ENCODE data around the gene ERG28. TPM values are rescaled to one million over a fixed set of nuclear protein-coding genes. Genes with fewer than 3 reads are reported as not detected.
A peak's percentile ranks its signal among the peaks of the same experiment; 100 is the strongest.

The ERG28 gene
- total RNA-seq, 4 donors from 2014 or later, result 0.26 to 11.2 (median 4.2) TPM

DNA sequence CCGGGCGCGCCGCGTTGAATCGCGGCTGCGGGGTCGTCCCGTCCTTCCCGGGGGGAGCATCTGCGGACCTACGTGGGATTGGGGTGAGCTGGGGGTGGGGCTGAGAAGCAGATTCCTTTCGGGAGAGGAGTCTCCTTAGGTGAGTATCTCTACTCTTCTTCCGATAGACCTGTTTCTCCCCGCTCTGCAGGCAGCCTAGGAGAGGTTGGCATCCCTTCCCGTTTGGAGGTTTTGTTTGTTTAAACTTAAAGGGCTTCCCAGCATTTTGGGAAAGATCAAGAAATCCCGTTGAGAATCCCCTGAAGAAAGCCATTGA lies 781 bp upstream of the ERG28 start:
- H3K27me3 ChIP-seq, result no peaks in the 10 kb centered on the region
- H3K36me3 ChIP-seq, result no peaks in the 10 kb centered on the region
- TF ChIP-seq, protein P1, sequence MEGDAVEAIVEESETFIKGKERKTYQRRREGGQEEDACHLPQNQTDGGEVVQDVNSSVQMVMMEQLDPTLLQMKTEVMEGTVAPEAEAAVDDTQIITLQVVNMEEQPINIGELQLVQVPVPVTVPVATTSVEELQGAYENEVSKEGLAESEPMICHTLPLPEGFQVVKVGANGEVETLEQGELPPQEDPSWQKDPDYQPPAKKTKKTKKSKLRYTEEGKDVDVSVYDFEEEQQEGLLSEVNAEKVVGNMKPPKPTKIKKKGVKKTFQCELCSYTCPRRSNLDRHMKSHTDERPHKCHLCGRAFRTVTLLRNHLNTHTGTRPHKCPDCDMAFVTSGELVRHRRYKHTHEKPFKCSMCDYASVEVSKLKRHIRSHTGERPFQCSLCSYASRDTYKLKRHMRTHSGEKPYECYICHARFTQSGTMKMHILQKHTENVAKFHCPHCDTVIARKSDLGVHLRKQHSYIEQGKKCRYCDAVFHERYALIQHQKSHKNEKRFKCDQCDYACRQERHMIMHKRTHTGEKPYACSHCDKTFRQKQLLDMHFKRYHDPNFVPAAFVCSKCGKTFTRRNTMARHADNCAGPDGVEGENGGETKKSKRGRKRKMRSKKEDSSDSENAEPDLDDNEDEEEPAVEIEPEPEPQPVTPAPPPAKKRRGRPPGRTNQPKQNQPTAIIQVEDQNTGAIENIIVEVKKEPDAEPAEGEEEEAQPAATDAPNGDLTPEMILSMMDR (IDR thresholded peaks at IDR 0.05), result no peak
- TF ChIP-seq POLR2A (IDR thresholded peaks at IDR 0.05), result peak in 1 of 2 donors; percentile 4
- DNase-seq, result no peak
- no peaks in the 10 kb centered on the region for H3K9me3 ChIP-seq
- intact Hi-C loops (cut with DNase I; ENCODE audit: low total_unique reads), result no loop called here
- no peaks in the 10 kb centered on the region for H3K4me1 ChIP-seq
- peak overlapping the region; percentile 82 to 98 for H3K4me3 ChIP-seq
- peak overlapping the region; percentile 86 to 90 for H3K27ac ChIP-seq

DNA sequence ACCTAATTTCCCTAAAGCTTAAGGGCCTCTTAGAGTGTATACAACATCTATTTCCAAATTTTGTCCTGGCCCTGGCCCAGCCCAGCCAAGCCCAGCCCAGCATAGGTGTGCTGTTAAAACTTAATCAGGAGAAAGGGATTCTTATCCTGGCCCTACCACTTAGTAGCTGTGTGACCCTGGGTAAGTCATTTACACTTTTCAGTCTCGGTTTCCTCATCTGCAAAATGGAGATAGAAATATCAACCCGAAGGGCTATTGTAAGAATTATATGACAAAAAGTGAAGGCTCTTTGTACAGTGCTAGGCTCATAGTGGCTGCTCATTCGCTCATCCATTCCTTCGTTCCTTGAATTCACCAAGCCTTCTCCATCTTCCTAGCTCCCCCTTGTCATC lies 442 bp downstream of the ERG28 start:
- TF ChIP-seq POLR2A (IDR thresholded peaks at IDR 0.05), result no peak
- TF ChIP-seq, protein P1 (IDR thresholded peaks at IDR 0.05), result no peak
- H3K27me3 ChIP-seq, result no peaks in the 10 kb centered on the region
- DNase-seq, result no peak
- intact Hi-C loops (cut with DNase I; ENCODE audit: low total_unique reads), result no loop called here
- no peaks in the 10 kb centered on the region for H3K4me1 ChIP-seq
- peak overlapping the region; percentile 82 to 98 for H3K4me3 ChIP-seq
- H3K36me3 ChIP-seq, result no peaks in the 10 kb centered on the region
- H3K9me3 ChIP-seq, result no peaks in the 10 kb centered on the region
- peak overlapping the region; percentile 86 to 90 for H3K27ac ChIP-seq

DNA sequence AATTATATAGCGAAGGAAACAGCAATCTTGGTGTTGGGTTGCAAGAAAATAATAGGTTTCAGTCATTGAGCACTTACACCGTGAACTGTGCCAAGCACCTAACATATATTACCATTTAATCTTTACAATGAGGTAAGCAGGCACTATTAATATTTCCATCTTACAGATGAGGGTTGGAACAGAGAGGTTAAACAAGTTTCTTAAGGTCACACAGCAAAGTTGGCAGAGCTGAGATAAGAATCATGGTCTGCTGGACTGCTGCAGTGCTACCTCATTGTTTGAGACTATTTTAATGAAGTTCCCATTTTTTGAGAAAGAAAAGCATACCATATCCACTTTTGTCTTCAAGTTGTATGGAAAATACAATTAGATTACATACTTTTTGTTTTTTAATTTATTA lies 1.7 kb downstream of the ERG28 start:
- DNase-seq, result no peak
- TF ChIP-seq, protein P1 (IDR thresholded peaks at IDR 0.05), result no peak
- no peak for TF ChIP-seq POLR2A (IDR thresholded peaks at IDR 0.05)

DNA sequence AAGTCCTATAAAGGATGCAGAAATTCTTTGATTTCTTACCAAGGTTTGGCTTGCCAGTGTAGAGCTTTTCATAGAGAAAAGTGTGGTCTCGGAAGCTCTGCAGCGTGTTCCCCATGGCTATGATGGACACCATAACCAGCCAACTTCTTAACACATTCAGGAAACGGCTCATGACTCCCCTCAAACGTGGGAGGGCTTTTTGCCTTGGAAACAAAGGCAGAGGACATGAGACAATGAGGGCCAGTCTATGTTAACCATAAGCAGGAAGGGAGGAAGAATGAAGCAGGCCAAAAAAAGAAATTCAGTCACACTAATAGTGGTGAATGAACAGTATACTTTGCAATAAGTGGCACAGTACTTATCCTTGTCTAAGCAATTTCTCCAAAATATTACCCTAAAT lies 3.3 kb downstream of the ERG28 start:
- Histone ChIP-seq H3K27ac (no peak overlapping the region), H3K27me3 (no peaks in the 10 kb centered on the region), H3K9me3 (no peaks in the 10 kb centered on the region), H3K36me3 (no peaks in the 10 kb centered on the region), H3K4me1 (no peaks in the 10 kb centered on the region), H3K4me3 (no peak overlapping the region)
- DNase-seq, result no peak
- intact Hi-C loops (cut with DNase I; ENCODE audit: low total_unique reads), result no loop called here
- TF ChIP-seq, protein P1 (IDR thresholded peaks at IDR 0.05), result no peak
- TF ChIP-seq POLR2A (IDR thresholded peaks at IDR 0.05), result no peak

More for the DNA sequence above, 1.7 kb downstream of the ERG28 start:
- Histone ChIP-seq H3K9me3 (no peaks in the 10 kb centered on the region), H3K4me1 (no peaks in the 10 kb centered on the region), H3K4me3 (no peak overlapping the region), H3K36me3 (no peaks in the 10 kb centered on the region), H3K27ac (no peak overlapping the region), H3K27me3 (no peaks in the 10 kb centered on the region)
- intact Hi-C loops (cut with DNase I; ENCODE audit: low total_unique reads), result no loop called here

DNA sequence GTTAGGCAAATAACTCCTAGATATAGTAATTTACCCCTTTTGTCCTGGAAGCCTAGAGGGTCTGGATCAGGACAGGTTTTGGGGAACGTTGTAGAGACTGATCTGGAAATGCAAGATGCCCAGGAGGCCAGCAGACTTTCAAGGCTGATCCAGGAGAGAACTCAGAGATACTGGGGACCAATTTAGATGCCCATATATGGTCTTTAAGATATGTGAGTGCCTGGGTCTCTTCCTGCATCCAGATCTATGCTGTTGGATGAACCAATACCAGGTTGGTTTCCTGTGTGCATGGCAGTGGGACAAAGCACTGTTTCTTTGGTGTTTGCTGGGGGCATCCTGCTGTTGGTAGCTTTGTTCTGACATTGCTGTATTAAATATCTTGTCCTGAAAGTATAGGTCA lies 5.4 kb downstream of the ERG28 start:
- Histone ChIP-seq H3K4me1 (no peaks in the 10 kb centered on the region), H3K27me3 (no peaks in the 10 kb centered on the region), H3K4me3 (no peak overlapping the region), H3K9me3 (no peaks in the 10 kb centered on the region), H3K36me3 (no peaks in the 10 kb centered on the region), H3K27ac (no peak overlapping the region)
- TF ChIP-seq POLR2A (IDR thresholded peaks at IDR 0.05), result no peak
- TF ChIP-seq, protein P1 (IDR thresholded peaks at IDR 0.05), result no peak
- intact Hi-C loops (cut with DNase I; ENCODE audit: low total_unique reads), result no loop called here
- no peak for DNase-seq

Data from uterus (tissue), 4 donors.